Tibial nerve (tissue), 4 donors: ENCODE results near the gene EMX2.

ENCODE experiments used
- EP300 ChIP-seq, 2 donors: sonication (generic); formaldehyde crosslinking; IDR thresholded peaks; one replicate each; pipeline ENCODE4 v1.6.1; 2017; ENCODE audit warnings: antibody characterized with exemption in 2 of 2, mild to moderate bottlenecking in 1 of 2
- TF ChIP-seq, protein P1 (sequence below), 5 experiments: fragments of 200-600 bp in 3 of 5; fragments of 450-650 bp in 2 of 5; sonication (generic) in 3 of 5; IDR thresholded peaks; one replicate each; pipeline ENCODE4 v1.5.1; 2016 to 2019; ENCODE audit warnings: antibody characterized with exemption in 5 of 5, mild to moderate bottlenecking in 3 of 5, moderate library complexity in 2 of 5

DNA sequence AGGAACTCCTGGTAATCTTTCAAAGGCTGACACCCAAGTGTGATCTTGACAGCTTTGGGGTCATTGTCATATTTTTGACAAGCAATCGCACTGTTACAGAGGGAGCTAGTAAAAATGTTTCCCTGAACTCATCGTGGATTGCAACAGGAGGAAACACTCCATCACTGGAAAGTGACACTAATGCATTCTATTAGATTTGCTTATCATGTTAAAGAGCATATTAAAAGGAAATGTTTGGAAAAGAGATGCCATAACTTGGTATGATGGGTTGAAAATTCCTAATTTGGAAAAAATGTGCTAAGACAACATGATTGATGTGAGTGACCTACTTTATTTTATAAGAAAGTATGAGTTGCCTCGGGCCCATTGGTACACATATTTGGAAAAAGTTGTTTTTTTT lies 22.7 kb upstream of the EMX2 start:
- TF ChIP-seq, protein P1, sequence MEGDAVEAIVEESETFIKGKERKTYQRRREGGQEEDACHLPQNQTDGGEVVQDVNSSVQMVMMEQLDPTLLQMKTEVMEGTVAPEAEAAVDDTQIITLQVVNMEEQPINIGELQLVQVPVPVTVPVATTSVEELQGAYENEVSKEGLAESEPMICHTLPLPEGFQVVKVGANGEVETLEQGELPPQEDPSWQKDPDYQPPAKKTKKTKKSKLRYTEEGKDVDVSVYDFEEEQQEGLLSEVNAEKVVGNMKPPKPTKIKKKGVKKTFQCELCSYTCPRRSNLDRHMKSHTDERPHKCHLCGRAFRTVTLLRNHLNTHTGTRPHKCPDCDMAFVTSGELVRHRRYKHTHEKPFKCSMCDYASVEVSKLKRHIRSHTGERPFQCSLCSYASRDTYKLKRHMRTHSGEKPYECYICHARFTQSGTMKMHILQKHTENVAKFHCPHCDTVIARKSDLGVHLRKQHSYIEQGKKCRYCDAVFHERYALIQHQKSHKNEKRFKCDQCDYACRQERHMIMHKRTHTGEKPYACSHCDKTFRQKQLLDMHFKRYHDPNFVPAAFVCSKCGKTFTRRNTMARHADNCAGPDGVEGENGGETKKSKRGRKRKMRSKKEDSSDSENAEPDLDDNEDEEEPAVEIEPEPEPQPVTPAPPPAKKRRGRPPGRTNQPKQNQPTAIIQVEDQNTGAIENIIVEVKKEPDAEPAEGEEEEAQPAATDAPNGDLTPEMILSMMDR (IDR thresholded peaks at IDR 0.05), result no peak
- TF ChIP-seq EP300 (IDR thresholded peaks at IDR 0.05), result no peak
